ENCODE results near the gene PSMC5.

PSMC5 gene

DNA sequence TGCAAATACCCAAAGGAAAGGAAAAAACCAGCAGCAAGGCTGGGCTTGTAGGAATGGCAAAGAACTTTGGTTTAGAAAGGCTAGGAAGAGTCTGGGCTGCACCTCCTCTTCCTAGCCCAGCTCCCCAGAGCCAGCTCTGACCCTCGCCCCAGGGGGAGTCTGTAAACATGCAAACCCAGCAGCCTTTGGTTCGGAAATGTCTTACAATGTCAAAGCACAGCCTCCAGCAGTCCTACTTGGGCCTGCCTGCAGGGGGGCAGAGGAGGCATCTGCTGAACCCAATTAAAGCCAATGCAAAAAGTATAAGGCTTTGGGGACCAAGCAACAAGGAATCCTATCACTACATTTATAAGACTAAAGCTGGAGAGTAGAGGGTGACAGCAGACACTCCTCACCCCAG, 5.2 kb downstream of the PSMC5 start:
- DNase-seq (ENCODE audit: low read depth): no peak
- H3K4me3 ChIP-seq (ENCODE audit: low read length): no peak overlapping the region

GRCh38 chr17:63833026-63833740, 6.0 kb downstream of the PSMC5 start:
- TF ChIP-seq, protein P1, sequence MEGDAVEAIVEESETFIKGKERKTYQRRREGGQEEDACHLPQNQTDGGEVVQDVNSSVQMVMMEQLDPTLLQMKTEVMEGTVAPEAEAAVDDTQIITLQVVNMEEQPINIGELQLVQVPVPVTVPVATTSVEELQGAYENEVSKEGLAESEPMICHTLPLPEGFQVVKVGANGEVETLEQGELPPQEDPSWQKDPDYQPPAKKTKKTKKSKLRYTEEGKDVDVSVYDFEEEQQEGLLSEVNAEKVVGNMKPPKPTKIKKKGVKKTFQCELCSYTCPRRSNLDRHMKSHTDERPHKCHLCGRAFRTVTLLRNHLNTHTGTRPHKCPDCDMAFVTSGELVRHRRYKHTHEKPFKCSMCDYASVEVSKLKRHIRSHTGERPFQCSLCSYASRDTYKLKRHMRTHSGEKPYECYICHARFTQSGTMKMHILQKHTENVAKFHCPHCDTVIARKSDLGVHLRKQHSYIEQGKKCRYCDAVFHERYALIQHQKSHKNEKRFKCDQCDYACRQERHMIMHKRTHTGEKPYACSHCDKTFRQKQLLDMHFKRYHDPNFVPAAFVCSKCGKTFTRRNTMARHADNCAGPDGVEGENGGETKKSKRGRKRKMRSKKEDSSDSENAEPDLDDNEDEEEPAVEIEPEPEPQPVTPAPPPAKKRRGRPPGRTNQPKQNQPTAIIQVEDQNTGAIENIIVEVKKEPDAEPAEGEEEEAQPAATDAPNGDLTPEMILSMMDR (conservative IDR thresholded peaks at IDR 0.05; ENCODE audit: low read length): no peak
- no peak overlapping the region for H3K4me3 ChIP-seq (ENCODE audit: low read length)
- no peak for DNase-seq (ENCODE audit: low read depth)

More for the DNA sequence above, 5.2 kb downstream of the PSMC5 start:
- TF ChIP-seq, protein P1 (conservative IDR thresholded peaks at IDR 0.05; ENCODE audit: low read length): 0 out of 2 replicates have a peak, but pooled peaks have one; percentile 3

DNA sequence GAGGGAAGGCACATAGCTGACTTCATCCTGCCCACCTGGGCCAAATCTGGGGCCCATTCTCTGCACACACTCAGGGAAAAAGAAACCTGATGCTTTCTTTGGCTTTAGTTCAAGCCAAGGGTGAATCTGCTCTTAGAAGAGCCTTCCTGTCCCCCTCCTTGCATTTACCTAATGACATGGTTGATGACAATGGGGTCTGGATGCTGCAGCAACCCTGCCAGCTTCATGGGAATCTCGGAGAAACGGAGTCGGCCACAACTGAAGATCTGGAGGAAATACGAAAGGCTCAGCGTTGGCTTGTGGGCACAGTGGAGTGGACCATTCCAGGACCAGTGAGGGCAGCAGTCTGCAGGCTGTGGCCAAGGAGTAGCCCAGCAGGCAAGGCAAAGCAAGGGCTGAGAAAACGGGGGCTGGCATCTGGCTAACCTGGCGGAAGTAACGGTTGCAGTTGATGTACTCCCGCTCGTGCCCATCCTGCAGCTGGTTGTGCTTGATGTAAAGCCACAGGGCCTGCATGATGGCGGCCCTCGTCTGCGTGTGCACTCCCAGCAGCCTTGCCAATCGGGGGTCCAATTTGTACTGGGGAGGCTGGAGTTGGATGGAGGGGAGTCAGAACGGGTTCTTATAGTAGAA, 6.6 kb downstream of the PSMC5 start:
- TF ChIP-seq, protein P1 (conservative IDR thresholded peaks at IDR 0.05; ENCODE audit: low read length): no peak

GRCh38 chr17:63834431-63835166, 7.4 kb downstream of the PSMC5 start:
- TF ChIP-seq, protein P1 (conservative IDR thresholded peaks at IDR 0.05; ENCODE audit: low read length): peak; percentile 67
- peak; percentile 81 for DNase-seq (ENCODE audit: low read depth)
- no peak overlapping the region for H3K4me3 ChIP-seq (ENCODE audit: low read length)

More for the DNA sequence above, 6.6 kb downstream of the PSMC5 start:
- no peak overlapping the region for H3K4me3 ChIP-seq (ENCODE audit: low read length)
- no peak for DNase-seq (ENCODE audit: low read depth)

DNA sequence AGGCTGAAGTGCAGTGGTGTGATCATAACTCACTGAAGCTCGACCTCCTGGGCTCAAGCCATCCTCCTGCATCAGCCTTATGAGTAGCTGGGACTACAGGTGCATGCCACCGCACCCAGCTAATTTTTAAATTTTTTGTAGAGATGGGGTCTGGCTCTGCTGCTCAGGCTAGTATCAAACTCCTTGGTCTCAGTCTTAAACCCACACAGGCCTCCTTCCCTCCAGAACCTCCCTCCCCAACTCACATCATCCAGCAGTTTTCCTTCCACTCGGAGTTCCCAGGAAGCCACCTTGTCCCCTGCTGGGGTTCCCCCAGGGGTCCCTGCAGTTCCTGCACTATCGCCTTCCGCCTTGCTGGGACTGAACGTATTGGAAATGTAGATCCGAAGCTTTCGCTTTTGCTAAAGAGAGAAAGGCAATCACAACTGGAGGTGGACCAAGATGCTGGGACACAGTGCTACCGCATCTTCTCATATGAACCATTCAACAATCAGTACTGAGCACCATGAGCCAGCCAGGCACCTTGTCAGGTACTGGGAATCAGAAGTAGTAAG, 8.0 kb downstream of the PSMC5 start:
- H3K4me3 ChIP-seq (ENCODE audit: low read length): no peak overlapping the region
- DNase-seq (ENCODE audit: low read depth): no peak
- TF ChIP-seq, protein P1 (conservative IDR thresholded peaks at IDR 0.05; ENCODE audit: low read length): no peak

GRCh38 chr17:63836811-63837210, 9.6 kb downstream of the PSMC5 start:
- TF ChIP-seq, protein P1 (conservative IDR thresholded peaks at IDR 0.05; ENCODE audit: low read length): no peak
- no peak overlapping the region for H3K4me3 ChIP-seq (ENCODE audit: low read length)
- no peak for DNase-seq (ENCODE audit: low read depth)

Measured in AG10803 (cell line).